GM12878 (cell line): ENCODE measurements around the gene TLX2. TPM values are rescaled to one million over a fixed set of nuclear protein-coding genes. Genes with fewer than 3 reads are reported as not detected.

Experiments used
- ATAC-seq: fragments of 200-7000 bp; cut with Tn5 transposase; 3 replicates; pipeline ENCODE4 v1.9.1; 2020; ENCODE audit warnings: mild to moderate bottlenecking, moderate library complexity
- BruUV-seq: library from RNA; stranded (reverse); fragments of 400-500 nt; replicated peaks from 2 replicates; lab custom pipeline; 2021; lab: Mats Ljungman, UMichigan
- CTCF ChIA-PET: fragments of 300-600 bp; sonication (Branson Sonifier 250); formaldehyde crosslinking; extraction: SDS; loops from one replicate; lab custom pipeline; 2021; ENCODE audit warnings: inconsistent platforms; lab: Yijun Ruan, JAX
- POLR2A ChIA-PET: fragments of 350-600 bp; formaldehyde crosslinking; extraction: SDS; loops from one replicate; lab custom pipeline; 2021; ENCODE audit warnings: inconsistent platforms; lab: Charles Lee
- RAD21 ChIA-PET: fragments of 300-600 bp; sonication (Branson Sonifier 250); formaldehyde crosslinking; loops from one replicate; lab custom pipeline; 2023; ENCODE audit warnings: antibody characterized with exemption; ENCODE audit not compliant: unreplicated experiment; lab: Charles Lee
- SMC1A ChIA-PET: fragments of 300-600 bp; sonication (Branson Sonifier 250); formaldehyde crosslinking; loops from one replicate; lab custom pipeline; 2023; ENCODE audit not compliant: unreplicated experiment, uncharacterized antibody; lab: Charles Lee
- DNase-seq: peaks from one replicate; pipeline ENCODE4 v3.0.0-alpha.2; 2011; ENCODE audit warnings: low read depth, low spot score
- FAIRE-seq: peaks from 3 replicates; lab custom pipeline; 2011; peaks lifted over from hg19 to GRCh38; lab: Jason Lieb, UNC
- H2AFZ ChIP-seq: 2 replicates; pipeline ENCODE4 v1.6.0; 2011; ENCODE audit warnings: low read depth, low read length, control low read depth; ENCODE audit not compliant: control insufficient read depth
- H3K27ac ChIP-seq: 2 replicates; pipeline ENCODE4 v1.5.1; 2011; ENCODE audit warnings: control low read depth; ENCODE audit not compliant: control insufficient read depth, insufficient read depth
- H3K27me3 ChIP-seq, 2 experiments: replicated peaks in 1 of 2; 2 replicates each; pipeline versions ENCODE4 v1.6.0 to v1.6.1; 2011; ENCODE audit warnings: low read length in 1 of 2; ENCODE audit not compliant: control insufficient read depth in 2 of 2, insufficient read depth in 2 of 2
- H3K36me3 ChIP-seq, 2 experiments: 2 replicates each; pipeline ENCODE4 v1.5.1; 2011; ENCODE audit warnings: low read length in 1 of 2; ENCODE audit not compliant: control insufficient read depth in 2 of 2, insufficient read depth in 2 of 2
- H3K4me1 ChIP-seq: 2 replicates; pipeline ENCODE4 v1.6.1; 2011; ENCODE audit warnings: mild to moderate bottlenecking, low read length, moderate library complexity, mixed read lengths; ENCODE audit not compliant: control insufficient read depth, insufficient read depth
- H3K4me2 ChIP-seq: 2 replicates; pipeline ENCODE4 v1.6.0; 2011; ENCODE audit warnings: control low read depth; ENCODE audit not compliant: control insufficient read depth, insufficient read depth
- H3K4me3 ChIP-seq: fragments of 200-600 bp; sonication (generic); 2 replicates; pipeline ENCODE4 v1.5.1; 2016
- H3K79me2 ChIP-seq: 2 replicates; pipeline ENCODE4 v1.6.0; 2011; ENCODE audit warnings: low read length; ENCODE audit not compliant: control insufficient read depth, insufficient read depth
- H3K9ac ChIP-seq: 2 replicates; pipeline ENCODE4 v1.8.0; 2011; ENCODE audit warnings: low read length, control low read depth, mixed read lengths; ENCODE audit not compliant: control insufficient read depth, insufficient read depth
- H3K9me3 ChIP-seq: replicated peaks from 3 replicates; pipeline ENCODE4 v1.5.1; 2011; ENCODE audit warnings: mild to moderate bottlenecking, low read length; ENCODE audit not compliant: control insufficient read depth, insufficient read depth
- H4K20me1 ChIP-seq: 2 replicates; pipeline ENCODE4 v1.6.0; 2011; ENCODE audit not compliant: control insufficient read depth, insufficient read depth
- ATF2 ChIP-seq: IDR thresholded peaks from 2 replicates; pipeline ENCODE4 v1.6.1; 2012; ENCODE audit warnings: low read length, inconsistent platforms
- EZH2 ChIP-seq: IDR thresholded peaks from 2 replicates; pipeline ENCODE4 v1.6.1; 2012; ENCODE audit warnings: low read depth, mild to moderate bottlenecking, control low read depth, inconsistent platforms, low read length, borderline replicate concordance; ENCODE audit not compliant: control insufficient read depth
- FOXM1 ChIP-seq: IDR thresholded peaks from 2 replicates; pipeline ENCODE4 v1.6.1; 2012; ENCODE audit warnings: low read depth, mild to moderate bottlenecking, inconsistent platforms, low read length, moderate library complexity
- GATAD2B ChIP-seq: fragments of 450-650 bp; conservative IDR thresholded peaks from 2 replicates; pipeline ENCODE4 v1.6.1; 2017; ENCODE audit warnings: low read depth, mild to moderate bottlenecking, moderate library complexity
- MLLT1 ChIP-seq: fragments of 450-650 bp; IDR thresholded peaks from 2 replicates; pipeline ENCODE4 v1.6.1; 2016; ENCODE audit warnings: mild to moderate bottlenecking
- PKNOX1 ChIP-seq: fragments of 450-650 bp; IDR thresholded peaks from 2 replicates; pipeline ENCODE4 v1.6.1; 2016; ENCODE audit warnings: mild to moderate bottlenecking
- SMARCA5 ChIP-seq: fragments of 450-650 bp; IDR thresholded peaks from 2 replicates; pipeline ENCODE4 v1.6.1; 2017; ENCODE audit warnings: mild to moderate bottlenecking
- SUZ12 ChIP-seq: fragments of 200-600 bp; sonication (generic); IDR thresholded peaks from one replicate; pipeline ENCODE4 v1.6.1; 2018; ENCODE audit warnings: antibody characterized with exemption, mild to moderate bottlenecking; ENCODE audit not compliant: unreplicated experiment
- YBX1 ChIP-seq: fragments of 450-650 bp; IDR thresholded peaks from 2 replicates; pipeline ENCODE4 v1.6.1; 2016; ENCODE audit warnings: antibody characterized with exemption
- ZNF274 ChIP-seq: IDR thresholded peaks from one replicate; pipeline ENCODE4 v1.8.0; 2011; ENCODE audit not compliant: insufficient read length, insufficient read depth
- WGBS: methylation state at CpG from one replicate; pipeline ENCODE4 v1.1.6; 2016; ENCODE audit warnings: low lambda C conversion rate; ENCODE audit not compliant: insufficient replicate concordance, insufficient coverage; ENCODE audit errors: missing lambda C conversion rate; 5-methylcytosine and 5-hydroxymethylcytosine counted together
- in situ Hi-C: fragments of 300-500 bp; cut with MboI; formaldehyde crosslinking; loops from 9 replicates; pipeline ENCODE4 v1.14.3; 2018; ENCODE audit warnings: mixed read lengths
- intact Hi-C: fragments of 100-400 bp; cut with micrococcal nuclease; formaldehyde crosslinking; loops from one replicate; pipeline ENCODE4 v1.14.2; 2022; ENCODE audit not compliant: unreplicated experiment
- polyA plus RNA-seq, 11 experiments: library from polyadenylated mRNA; depleted of rRNA in 4 of 11; unstranded in 6 of 11; stranded (reverse) in 5 of 11; fragments of >200 nt; fragmentation: Nextera tagmentation in 4 of 11; fragmentation: Illumina TruSeq in 1 of 11; extraction: Ambion mirVana in 4 of 11; extraction: Trizol in 1 of 11; gene quantifications; 1 replicate in 1 of 11; 2 replicates in 10 of 11; pipeline versions ENCODE4 v1.2.1 to v1.2.3, GENCODE V29; 2011 to 2016; ENCODE audit warnings: inconsistent platforms in 2 of 11, missing spikeins in 2 of 11, low read depth in 1 of 11
- total RNA-seq, 4 experiments: library from RNA; depleted of rRNA in 3 of 4; stranded (reverse); fragments of >200 nt in 3 of 4; fragmentation: Illumina TruSeq in 1 of 4; extraction: Trizol in 1 of 4; gene quantifications; 2 replicates each; pipeline versions ENCODE4 v1.2.1 to v1.2.3, GENCODE V29; 2013 to 2021

The TLX2 gene
- total and polyA plus RNA-seq, 10 of the 15 experiments (the other 5 are each of a cell fraction or from before 2014, with no cell fraction given) = 0.06 to 5.5 (median 3.6) TPM; not detected in 1

- in situ Hi-C loops = no loop called here
These were observed 28.7 kb downstream of the TLX2 start for GRCh38 chr2:74542978-74543377.

More at GRCh38 chr2:74542978-74543377, 28.7 kb downstream of the TLX2 start:
- Histone ChIP-seq H3K4me1 (peaks cover 23% of the 10 kb centered on the region), H3K4me3 (no peak overlapping the region), H4K20me1 (no peaks in the 10 kb centered on the region), H3K9me3 (no peaks in the 10 kb centered on the region), H3K4me2 (no peak overlapping the region), H3K27me3 (no peaks in the 10 kb centered on the region), H3K27ac (no peak overlapping the region), H3K79me2 (peaks cover 12% of the 10 kb centered on the region), H2AFZ (no peak overlapping the region), H3K36me3 (no peaks in the 10 kb centered on the region; a peak in 3 of 4 replicates), H3K9ac (no peak overlapping the region)
- intact Hi-C loops = no loop called here
- 96% methylated on average over 1 of the region's 1 CpG for WGBS
- ChIA-PET SMC1A (interaction anchor here (1.1 to 5.3 kb wide), 2 partner anchors 12 to 43 kb away, joined by 5 to 60 read pairs; no protein-coding TSS in a partner anchor), POLR2A (interaction anchor here (1.0 to 1.1 kb wide), 2 partner anchors 30 to 37 kb away, joined by 3 read pairs; no protein-coding TSS in a partner anchor), RAD21 (interaction anchor here (0.7 to 1.8 kb wide), 4 partner anchors 29 to 607 kb away, joined by 3 to 4 read pairs (median 4); partner anchors contain the start of gene PCGF1), CTCF (interaction anchor here (1.3 to 14.3 kb wide), 4 partner anchors 13 to 61 kb away, joined by 3 to 96 read pairs (median 20); partner anchors contain the start of genes AUP1, CCDC142, DQX1 and HTRA2)
- DNase-seq (no peak), ATAC-seq (no peak), FAIRE-seq (no peak)
- no peak for TF ChIP-seq SUZ12
- no peak for TF ChIP-seq PKNOX1
- no peak for TF ChIP-seq GATAD2B
- no peak for TF ChIP-seq MLLT1
- TF ChIP-seq YBX1 = no peak
- TF ChIP-seq ATF2 = no peak
- TF ChIP-seq ZNF274 = no peak
- no peak for TF ChIP-seq SMARCA5
- no peak for TF ChIP-seq EZH2
- TF ChIP-seq FOXM1 = no peak
- no TSS peak for BruUV-seq
